OCI-LY1 (cell line): ENCODE results near the gene TMEM179.

Source experiments
- H2AFZ ChIP-seq: fragments of 200-600 bp; sonication (generic), shearing (Covaris generic); 2 replicates; pipeline ENCODE4 v1.6.0; 2014; ENCODE audit warnings: antibody characterized with exemption, mild to moderate bottlenecking, low read length
- H3F3A ChIP-seq: fragments of 200-600 bp; sonication (generic), shearing (Covaris generic); 2 replicates; pipeline ENCODE4 v1.6.0; 2014; ENCODE audit warnings: mild to moderate bottlenecking, antibody characterized with exemption, low read length, moderate library complexity; ENCODE audit not compliant: insufficient read depth
- H3K27ac ChIP-seq: fragments of 200-600 bp; sonication (generic); 2 replicates; pipeline ENCODE4 v1.5.1; 2014; ENCODE audit warnings: low read length, mixed run types, mild to moderate bottlenecking, low read depth; ENCODE audit not compliant: poor library complexity, severe bottlenecking
- H3K27me3 ChIP-seq: fragments of 200-600 bp; sonication (generic); 2 replicates; pipeline ENCODE4 v1.6.0; 2014; ENCODE audit warnings: antibody characterized with exemption, mild to moderate bottlenecking, low read length, moderate library complexity; ENCODE audit not compliant: insufficient read depth
- H3K36me3 ChIP-seq: fragments of 200-600 bp; sonication (generic); 2 replicates; pipeline ENCODE4 v1.6.1; 2014; ENCODE audit warnings: mild to moderate bottlenecking, antibody characterized with exemption, low read length, moderate library complexity, mixed read lengths; ENCODE audit not compliant: insufficient read depth
- H3K4me1 ChIP-seq: fragments of 200-600 bp; sonication (generic); 2 replicates; pipeline ENCODE4 v1.5.1; 2014; ENCODE audit warnings: mild to moderate bottlenecking, low read length, moderate library complexity; ENCODE audit not compliant: insufficient read depth, severe bottlenecking
- H3K4me2 ChIP-seq: fragments of 200-600 bp; sonication (generic), shearing (Covaris generic); 2 replicates; pipeline ENCODE4 v1.6.1; 2014; ENCODE audit warnings: low read length
- H3K4me3 ChIP-seq: fragments of 200-600 bp; sonication (generic); 2 replicates; pipeline ENCODE4 v1.5.1; 2014; ENCODE audit warnings: low read length, low read depth, mild to moderate bottlenecking, mixed read lengths; ENCODE audit not compliant: poor library complexity, severe bottlenecking
- H3K79me2 ChIP-seq: fragments of 200-600 bp; shearing (Covaris generic); 2 replicates; pipeline ENCODE4 v1.6.1; 2016; ENCODE audit warnings: mixed run types, low read length, mixed read lengths; ENCODE audit not compliant: insufficient read depth
- H3K9ac ChIP-seq: fragments of 200-600 bp; sonication (generic), shearing (Covaris generic); 2 replicates; pipeline ENCODE4 v1.6.1; 2014; ENCODE audit warnings: mild to moderate bottlenecking, low read length, mixed read lengths
- H3K9me2 ChIP-seq: fragments of 200-600 bp; sonication (generic), shearing (Covaris generic); 2 replicates; pipeline ENCODE4 v1.6.1; 2014; ENCODE audit warnings: low read depth, mild to moderate bottlenecking, low read length, mixed read lengths
- H3K9me3 ChIP-seq: fragments of 200-600 bp; shearing (Covaris generic); 2 replicates; pipeline ENCODE4 v1.6.1; 2014; ENCODE audit warnings: low read length, mixed read lengths
- H4K20me1 ChIP-seq: fragments of 200-600 bp; sonication (generic), shearing (Covaris generic); 2 replicates; pipeline ENCODE4 v1.6.0; 2016; ENCODE audit warnings: mild to moderate bottlenecking, low read length; ENCODE audit not compliant: insufficient read depth
- EZH2 ChIP-seq: fragments of 200-600 bp; sonication (generic), shearing (Covaris generic); IDR thresholded peaks from 2 replicates; pipeline ENCODE4 v1.8.0; 2017; ENCODE audit warnings: borderline replicate concordance, mixed run types, mild to moderate bottlenecking, antibody characterized with exemption, low read length, moderate library complexity, mixed read lengths
- TF ChIP-seq, protein P1 (sequence below): fragments of 200-600 bp; sonication (generic), shearing (Covaris generic); IDR thresholded peaks from 2 replicates; pipeline ENCODE4 v1.5.1; 2017; ENCODE audit warnings: mild to moderate bottlenecking, antibody characterized with exemption, low read length, moderate library complexity, mixed read lengths

Gene TMEM179

DNA sequence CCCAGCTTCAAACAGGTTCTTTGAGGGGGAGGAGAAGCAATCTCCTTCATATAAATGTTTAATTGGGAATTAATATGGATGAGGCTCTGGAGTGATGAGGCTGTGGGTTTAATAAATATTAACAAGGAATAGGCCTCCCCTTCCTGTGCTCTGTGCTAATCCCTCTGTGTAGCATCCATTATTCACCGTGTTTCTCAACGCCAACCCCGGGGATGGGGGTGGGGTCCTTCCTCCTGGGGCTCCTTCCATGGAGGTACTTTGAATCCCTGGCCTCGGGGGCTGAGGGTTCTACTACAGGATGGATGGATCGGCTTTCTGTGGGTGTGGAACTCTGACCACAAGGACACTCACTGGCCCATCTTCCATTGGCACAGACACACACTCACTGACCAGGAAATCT, 34.9 kb upstream of the TMEM179 start:
- Histone ChIP-seq H2AFZ (no peak overlapping the region), H3K27ac (no peak overlapping the region), H3K36me3 (no peaks in the 10 kb centered on the region), H3K4me3 (no peak overlapping the region), H3K79me2 (no peaks in the 10 kb centered on the region), H4K20me1 (no peaks in the 10 kb centered on the region), H3K27me3 (peaks cover 28% of the 10 kb centered on the region), H3F3A (no peaks in the 10 kb centered on the region), H3K9me2 (no peaks in the 10 kb centered on the region), H3K4me2 (no peak overlapping the region), H3K9me3 (no peaks in the 10 kb centered on the region), H3K4me1 (no peaks in the 10 kb centered on the region), H3K9ac (no peak overlapping the region)
- TF ChIP-seq EZH2 = no peak
- TF ChIP-seq, protein P1, sequence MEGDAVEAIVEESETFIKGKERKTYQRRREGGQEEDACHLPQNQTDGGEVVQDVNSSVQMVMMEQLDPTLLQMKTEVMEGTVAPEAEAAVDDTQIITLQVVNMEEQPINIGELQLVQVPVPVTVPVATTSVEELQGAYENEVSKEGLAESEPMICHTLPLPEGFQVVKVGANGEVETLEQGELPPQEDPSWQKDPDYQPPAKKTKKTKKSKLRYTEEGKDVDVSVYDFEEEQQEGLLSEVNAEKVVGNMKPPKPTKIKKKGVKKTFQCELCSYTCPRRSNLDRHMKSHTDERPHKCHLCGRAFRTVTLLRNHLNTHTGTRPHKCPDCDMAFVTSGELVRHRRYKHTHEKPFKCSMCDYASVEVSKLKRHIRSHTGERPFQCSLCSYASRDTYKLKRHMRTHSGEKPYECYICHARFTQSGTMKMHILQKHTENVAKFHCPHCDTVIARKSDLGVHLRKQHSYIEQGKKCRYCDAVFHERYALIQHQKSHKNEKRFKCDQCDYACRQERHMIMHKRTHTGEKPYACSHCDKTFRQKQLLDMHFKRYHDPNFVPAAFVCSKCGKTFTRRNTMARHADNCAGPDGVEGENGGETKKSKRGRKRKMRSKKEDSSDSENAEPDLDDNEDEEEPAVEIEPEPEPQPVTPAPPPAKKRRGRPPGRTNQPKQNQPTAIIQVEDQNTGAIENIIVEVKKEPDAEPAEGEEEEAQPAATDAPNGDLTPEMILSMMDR = no peak

DNA sequence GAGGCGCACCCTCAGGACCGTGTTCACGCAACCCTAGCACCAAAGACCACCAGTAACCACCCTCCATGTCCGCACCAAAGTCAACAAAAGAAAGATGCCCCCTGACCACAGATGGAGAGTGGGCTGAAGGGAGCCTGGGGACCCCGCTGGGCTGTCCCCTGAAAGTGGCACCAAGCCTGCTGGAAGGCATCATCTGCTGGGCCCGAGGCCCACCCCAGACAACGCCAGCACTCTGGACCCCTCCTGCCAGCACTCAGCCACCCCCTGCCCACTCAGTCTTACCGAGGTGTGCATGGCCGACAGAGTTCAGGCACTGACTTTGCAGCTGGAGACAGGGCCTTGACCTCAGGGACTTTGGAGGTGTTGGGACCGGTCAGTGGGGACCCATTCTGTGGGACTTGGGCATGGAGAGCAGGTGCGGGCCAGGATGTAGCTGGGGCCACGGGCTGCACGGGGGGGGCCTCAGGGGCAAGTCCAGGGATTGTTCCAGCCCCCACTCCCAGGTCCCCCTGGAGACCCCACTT, 34.4 kb upstream of the TMEM179 start:
- Histone ChIP-seq H3K4me1 (no peaks in the 10 kb centered on the region), H4K20me1 (no peaks in the 10 kb centered on the region), H2AFZ (no peak overlapping the region), H3K4me3 (no peak overlapping the region), H3K4me2 (no peak overlapping the region), H3K79me2 (no peaks in the 10 kb centered on the region), H3K27me3 (peaks cover 26% of the 10 kb centered on the region), H3K36me3 (no peaks in the 10 kb centered on the region), H3F3A (no peaks in the 10 kb centered on the region), H3K9ac (no peak overlapping the region), H3K9me2 (no peaks in the 10 kb centered on the region), H3K27ac (no peak overlapping the region), H3K9me3 (no peaks in the 10 kb centered on the region)
- TF ChIP-seq, protein P1 = no peak
- TF ChIP-seq EZH2 = no peak

DNA sequence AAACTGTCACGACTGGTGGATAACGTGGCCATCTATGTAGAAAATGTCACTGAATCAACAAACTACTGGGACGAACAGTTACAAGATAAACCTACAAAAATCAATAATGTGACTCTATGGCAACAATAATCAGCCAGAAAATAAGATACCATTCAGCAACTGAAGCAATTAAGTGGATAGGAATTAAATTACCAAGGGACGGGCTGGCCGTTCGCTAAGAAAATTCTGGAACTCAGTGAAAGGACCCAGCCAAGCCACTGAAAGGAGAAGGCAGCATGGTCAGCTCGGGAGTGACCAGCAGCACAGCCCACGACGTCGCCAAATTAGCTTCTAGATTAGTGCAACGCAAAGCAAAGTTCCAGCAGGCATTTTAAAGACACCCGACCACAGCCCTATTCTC, 33.6 kb upstream of the TMEM179 start:
- H3K27ac ChIP-seq = no peak overlapping the region
- H3K27me3 ChIP-seq = peaks cover 26% of the 10 kb centered on the region
- TF ChIP-seq, protein P1 = no peak
- no peak for TF ChIP-seq EZH2
- H3K4me1 ChIP-seq = no peaks in the 10 kb centered on the region
- H3K36me3 ChIP-seq = no peaks in the 10 kb centered on the region
- no peak overlapping the region for H3K9ac ChIP-seq
- H3K79me2 ChIP-seq = no peaks in the 10 kb centered on the region
- no peaks in the 10 kb centered on the region for H4K20me1 ChIP-seq
- no peak overlapping the region for H3K4me3 ChIP-seq
- no peak overlapping the region for H2AFZ ChIP-seq
- H3K9me2 ChIP-seq = no peaks in the 10 kb centered on the region
- no peaks in the 10 kb centered on the region for H3K9me3 ChIP-seq
- no peak overlapping the region for H3K4me2 ChIP-seq
- no peaks in the 10 kb centered on the region for H3F3A ChIP-seq
